H1 (cell line): ENCODE data around the gene KCNAB2. TPM values are rescaled to one million over a fixed set of nuclear protein-coding genes. Genes with fewer than 3 reads are reported as not detected.

Experiments used
- CBX5 ChIP-seq: fragments of 300-800, 300-1000 bp; sonication (generic); IDR thresholded peaks from 2 replicates; pipeline ENCODE4 v1.7.1; 2016; ENCODE audit warnings: antibody characterized with exemption, low read length, low read depth
- CREB1 ChIP-seq: IDR thresholded peaks from 2 replicates; pipeline ENCODE4 v1.6.1; 2012; ENCODE audit warnings: inconsistent platforms
- CTBP2 ChIP-seq: IDR thresholded peaks from 2 replicates; pipeline ENCODE4 v1.7.0; 2011; ENCODE audit warnings: borderline replicate concordance, mild to moderate bottlenecking, moderate library complexity, mixed read lengths, low read length; ENCODE audit not compliant: insufficient read depth, insufficient read length
- FOSL1 ChIP-seq: IDR thresholded peaks from 2 replicates; pipeline ENCODE4 v1.6.1; 2011; ENCODE audit warnings: mild to moderate bottlenecking, low read depth, low read length, moderate library complexity; ENCODE audit not compliant: insufficient read depth
- GTF2F1 ChIP-seq: IDR thresholded peaks from 2 replicates; pipeline ENCODE4 v1.6.1; 2012; ENCODE audit warnings: low read depth, low read length, improper control_type of control experiment, borderline replicate concordance
- HDAC2 ChIP-seq, 2 experiments: fragments of 300-600 bp in 1 of 2; sonication (generic) in 1 of 2; IDR thresholded peaks; 2 replicates each; pipeline ENCODE4 v1.6.1; 2011 to 2012; ENCODE audit warnings: low read depth in 2 of 2, low read length in 2 of 2, mild to moderate bottlenecking in 2 of 2, moderate library complexity in 2 of 2, borderline replicate concordance in 1 of 2, inconsistent platforms in 1 of 2
- RFX5 ChIP-seq: IDR thresholded peaks from 2 replicates; pipeline ENCODE4 v1.6.1; 2011; ENCODE audit warnings: low read depth, low read length, improper control_type of control experiment, borderline replicate concordance
- USF2 ChIP-seq: IDR thresholded peaks from 2 replicates; pipeline ENCODE4 v1.6.1; 2011; ENCODE audit warnings: low read length, improper control_type of control experiment
- polyA plus RNA-seq, 7 experiments: library from polyadenylated mRNA; depleted of rRNA in 3 of 7; stranded (reverse) in 5 of 7; unstranded in 2 of 7; fragments of >200 nt in 5 of 7; fragments of 200-250 nt in 2 of 7; gene quantifications; 1 replicate in 5 of 7; 2 replicates in 1 of 7; 4 replicates in 1 of 7; pipeline versions ENCODE4 v1.2.1 to v1.2.3, GENCODE V29; 2011 to 2013; ENCODE audit warnings: missing spikeins in 2 of 7, mixed read lengths in 2 of 7
- total RNA-seq: library from RNA; stranded (reverse); fragmentation: NEBNext Ultra II Directional; extraction: Animal tissue kit (Norgen Biotek cat#: 25700); gene quantifications from 2 replicates; pipeline ENCODE4 v1.2.1, GENCODE V29; 2021
- TF ChIP-seq, protein P1 (sequence below): IDR thresholded peaks from 2 replicates; pipeline ENCODE4 v1.6.1; 2012; ENCODE audit warnings: inconsistent platforms

Gene KCNAB2
- total and polyA plus RNA-seq, 2 of the 8 experiments (the other 6 are each of a cell fraction or from before 2014, with no cell fraction given) = 4.5 to 7.0 TPM

GRCh38 chr1:6126028-6126427 lies 80.3 kb downstream of the KCNAB2 start (continued):
- TF ChIP-seq, protein P1, sequence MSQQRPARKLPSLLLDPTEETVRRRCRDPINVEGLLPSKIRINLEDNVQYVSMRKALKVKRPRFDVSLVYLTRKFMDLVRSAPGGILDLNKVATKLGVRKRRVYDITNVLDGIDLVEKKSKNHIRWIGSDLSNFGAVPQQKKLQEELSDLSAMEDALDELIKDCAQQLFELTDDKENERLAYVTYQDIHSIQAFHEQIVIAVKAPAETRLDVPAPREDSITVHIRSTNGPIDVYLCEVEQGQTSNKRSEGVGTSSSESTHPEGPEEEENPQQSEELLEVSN = no peak
- TF ChIP-seq USF2 (no peak), CREB1 (no peak), GTF2F1 (no peak), RFX5 (no peak), HDAC2 (IDR thresholded peaks at IDR 0.05; ENCODE audit: borderline replicate concordance in 1 of 2, low read depth in 2 of 2, low read length in 2 of 2) (no peak), CTBP2 (no peak), FOSL1 (no peak), CBX5 (no peak)
